ENCODE measurements around the gene TMEM229A.

The TMEM229A gene

DNA sequence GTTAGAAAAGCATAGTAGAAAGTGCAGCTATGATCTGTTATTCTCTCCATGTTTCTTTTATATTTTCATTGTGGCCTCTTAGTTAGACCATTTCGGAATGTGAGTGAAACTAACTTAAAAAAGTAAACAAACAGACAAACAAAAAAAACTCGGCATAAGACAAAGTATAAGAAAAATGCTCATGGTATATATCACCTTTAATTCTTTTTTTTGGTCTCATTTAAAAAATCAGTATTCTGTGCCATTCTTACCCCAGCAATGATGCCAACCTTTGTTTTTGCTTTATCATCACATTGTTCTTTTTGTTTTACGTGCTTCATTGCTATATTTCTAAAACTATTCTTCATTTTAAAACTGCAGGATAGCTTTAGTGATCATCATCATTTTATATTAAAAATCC is 2.8 kb upstream of the TMEM229A start:
- TF ChIP-seq, protein P1, sequence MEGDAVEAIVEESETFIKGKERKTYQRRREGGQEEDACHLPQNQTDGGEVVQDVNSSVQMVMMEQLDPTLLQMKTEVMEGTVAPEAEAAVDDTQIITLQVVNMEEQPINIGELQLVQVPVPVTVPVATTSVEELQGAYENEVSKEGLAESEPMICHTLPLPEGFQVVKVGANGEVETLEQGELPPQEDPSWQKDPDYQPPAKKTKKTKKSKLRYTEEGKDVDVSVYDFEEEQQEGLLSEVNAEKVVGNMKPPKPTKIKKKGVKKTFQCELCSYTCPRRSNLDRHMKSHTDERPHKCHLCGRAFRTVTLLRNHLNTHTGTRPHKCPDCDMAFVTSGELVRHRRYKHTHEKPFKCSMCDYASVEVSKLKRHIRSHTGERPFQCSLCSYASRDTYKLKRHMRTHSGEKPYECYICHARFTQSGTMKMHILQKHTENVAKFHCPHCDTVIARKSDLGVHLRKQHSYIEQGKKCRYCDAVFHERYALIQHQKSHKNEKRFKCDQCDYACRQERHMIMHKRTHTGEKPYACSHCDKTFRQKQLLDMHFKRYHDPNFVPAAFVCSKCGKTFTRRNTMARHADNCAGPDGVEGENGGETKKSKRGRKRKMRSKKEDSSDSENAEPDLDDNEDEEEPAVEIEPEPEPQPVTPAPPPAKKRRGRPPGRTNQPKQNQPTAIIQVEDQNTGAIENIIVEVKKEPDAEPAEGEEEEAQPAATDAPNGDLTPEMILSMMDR (IDR thresholded peaks at IDR 0.05; ENCODE audit: low read depth, low read length) = no peak
- no peak for TF ChIP-seq MYC (IDR thresholded peaks at IDR 0.05; ENCODE audit: low read depth, low read length)
- no peak for TF ChIP-seq MAX (IDR thresholded peaks at IDR 0.05; ENCODE audit: low read depth, low read length)
- no peak for TF ChIP-seq POLR2A (IDR thresholded peaks at IDR 0.05; ENCODE audit: extremely low read depth, insufficient read length)
- no peak for DNase-seq (ENCODE audit: low read depth)
- no peak overlapping the region for H3K4me3 ChIP-seq (ENCODE audit: low read depth, low read length)

DNA sequence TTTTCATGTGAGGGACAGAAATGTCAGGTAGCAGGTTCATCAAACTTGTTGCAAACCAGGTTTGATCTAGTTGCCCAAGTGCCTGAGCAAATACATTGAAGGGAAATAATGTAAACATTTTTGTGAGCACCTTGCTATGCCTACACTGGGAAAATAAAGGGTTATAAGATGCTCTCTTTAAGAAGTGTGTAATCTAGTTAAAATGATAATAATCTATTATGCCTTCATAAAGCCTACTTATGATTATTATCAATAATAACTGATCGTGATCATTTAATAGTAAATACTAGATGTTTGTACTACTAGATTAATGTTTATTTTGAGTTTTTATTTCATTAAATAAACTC is 1.9 kb upstream of the TMEM229A start:
- H3K4me3 ChIP-seq (ENCODE audit: low read depth, low read length) = no peak overlapping the region
- TF ChIP-seq MYC (IDR thresholded peaks at IDR 0.05; ENCODE audit: low read depth, low read length) (no peak), MAX (IDR thresholded peaks at IDR 0.05; ENCODE audit: low read depth, low read length) (no peak), POLR2A (IDR thresholded peaks at IDR 0.05; ENCODE audit: extremely low read depth, insufficient read length) (no peak)
- TF ChIP-seq, protein P1 (IDR thresholded peaks at IDR 0.05; ENCODE audit: low read depth, low read length) = no peak
- DNase-seq (ENCODE audit: low read depth) = no peak

- DNase-seq (ENCODE audit: low read depth) = no peak
- no peak overlapping the region for H3K4me3 ChIP-seq (ENCODE audit: low read depth, low read length)
- TF ChIP-seq MYC (IDR thresholded peaks at IDR 0.05; ENCODE audit: low read depth, low read length) (no peak), POLR2A (IDR thresholded peaks at IDR 0.05; ENCODE audit: extremely low read depth, insufficient read length) (no peak), MAX (IDR thresholded peaks at IDR 0.05; ENCODE audit: low read depth, low read length) (no peak)
- TF ChIP-seq, protein P1 (IDR thresholded peaks at IDR 0.05; ENCODE audit: low read depth, low read length) = no peak
Observed at GRCh38 chr7:124033807-124034753, 1.2 kb upstream of the TMEM229A start.

DNA sequence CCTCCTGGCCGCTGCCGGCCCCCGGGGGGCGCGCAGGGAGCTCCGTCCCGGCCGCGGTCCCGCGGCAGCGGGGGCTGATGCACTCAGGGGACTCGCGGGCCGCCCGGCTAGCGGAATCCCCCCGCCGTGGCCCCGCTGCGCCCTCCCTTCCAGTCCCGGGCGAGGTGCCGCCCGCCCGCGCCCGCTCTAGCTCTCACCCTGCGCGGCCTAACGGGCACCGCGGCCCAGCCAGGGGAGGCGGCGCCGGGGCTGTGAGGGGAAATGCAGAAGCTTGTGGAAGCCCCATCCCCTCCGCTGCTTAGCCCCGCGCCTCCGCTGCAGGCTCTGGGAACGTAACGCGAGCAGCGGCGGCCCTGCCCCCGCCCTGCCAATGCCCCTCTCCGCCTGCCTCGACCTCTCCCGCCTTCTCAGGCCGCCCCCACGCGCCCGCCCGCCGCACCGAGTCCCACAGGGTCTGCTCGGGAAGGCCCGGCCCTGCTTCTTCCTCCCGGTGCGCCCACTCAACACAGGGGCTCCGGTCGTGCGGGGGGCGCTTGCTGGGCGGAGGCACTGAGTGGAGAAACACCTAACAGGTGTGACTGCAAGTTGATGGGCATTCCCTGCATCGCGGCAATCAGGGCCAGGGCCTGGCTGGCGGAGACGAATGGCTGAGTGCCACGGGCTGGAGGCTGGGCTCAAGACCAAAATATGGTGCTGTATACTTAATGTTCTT is 384 bp upstream of the TMEM229A start:
- H3K4me3 ChIP-seq (ENCODE audit: low read depth, low read length) = no peak overlapping the region
- no peak for TF ChIP-seq MYC (IDR thresholded peaks at IDR 0.05; ENCODE audit: low read depth, low read length)
- TF ChIP-seq, protein P1 (IDR thresholded peaks at IDR 0.05; ENCODE audit: low read depth, low read length) = no peak
- no peak for TF ChIP-seq MAX (IDR thresholded peaks at IDR 0.05; ENCODE audit: low read depth, low read length)
- TF ChIP-seq POLR2A (IDR thresholded peaks at IDR 0.05; ENCODE audit: extremely low read depth, insufficient read length) = no peak
- no peak for DNase-seq (ENCODE audit: low read depth)

DNA sequence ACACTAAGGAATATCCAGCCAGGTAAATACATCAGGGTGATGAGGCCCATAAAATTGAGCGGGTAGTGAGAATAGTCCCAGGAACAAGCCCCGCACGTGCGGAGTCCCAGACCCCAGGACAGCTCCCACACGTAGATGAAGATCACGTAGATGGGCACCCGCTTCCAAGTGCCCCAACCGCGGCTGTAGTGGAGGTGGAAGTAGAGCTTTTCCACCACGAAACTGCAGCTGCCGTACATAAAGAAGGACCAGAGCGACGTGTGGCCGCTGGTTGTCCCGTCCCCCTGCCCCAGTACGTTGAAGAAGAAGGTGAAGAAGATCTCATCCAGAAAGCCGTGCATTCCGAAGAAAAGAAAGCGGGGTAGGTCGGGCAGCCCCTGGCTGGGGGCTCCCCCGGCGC is 948 bp downstream of the TMEM229A start:
- DNase-seq (ENCODE audit: low read depth) = no peak
- TF ChIP-seq POLR2A (IDR thresholded peaks at IDR 0.05; ENCODE audit: extremely low read depth, insufficient read length) = no peak
- TF ChIP-seq MAX (IDR thresholded peaks at IDR 0.05; ENCODE audit: low read depth, low read length) = no peak
- no peak overlapping the region for H3K4me3 ChIP-seq (ENCODE audit: low read depth, low read length)

GRCh38 chr7:124031406-124031805 is 1.5 kb downstream of the TMEM229A start:
- H3K4me3 ChIP-seq (ENCODE audit: low read depth, low read length) = no peak overlapping the region
- no peak for DNase-seq (ENCODE audit: low read depth)
- no peak for TF ChIP-seq POLR2A (IDR thresholded peaks at IDR 0.05; ENCODE audit: extremely low read depth, insufficient read length)
- no peak for TF ChIP-seq MYC (IDR thresholded peaks at IDR 0.05; ENCODE audit: low read depth, low read length)
- TF ChIP-seq MAX (IDR thresholded peaks at IDR 0.05; ENCODE audit: low read depth, low read length) = no peak
- TF ChIP-seq, protein P1 (IDR thresholded peaks at IDR 0.05; ENCODE audit: low read depth, low read length) = no peak

Measured in NB4 (cell line).